ENCODE results near the gene ADPGK.

DNA sequence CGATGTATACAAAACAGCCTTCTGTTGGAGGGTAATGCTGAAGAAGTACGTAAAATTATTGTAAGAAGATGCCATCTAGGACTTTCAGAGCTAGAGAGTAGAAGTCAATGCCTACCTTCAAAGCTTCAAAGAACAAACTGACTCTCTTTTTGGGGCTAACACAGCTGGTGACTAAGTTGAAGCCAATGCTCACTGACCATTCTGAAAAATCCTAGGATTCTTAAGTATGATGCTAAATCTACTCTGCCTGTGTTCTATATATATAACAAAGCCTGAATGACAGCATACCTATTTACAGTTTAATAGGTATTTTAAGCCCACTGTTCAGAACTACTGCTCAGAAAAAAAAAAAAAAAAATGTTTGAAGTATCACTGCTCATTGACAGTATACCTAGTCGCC is 18.9 kb downstream of the ADPGK start:
- TF ChIP-seq EP300 (IDR thresholded peaks at IDR 0.05): no peak
- TF ChIP-seq, protein P1, sequence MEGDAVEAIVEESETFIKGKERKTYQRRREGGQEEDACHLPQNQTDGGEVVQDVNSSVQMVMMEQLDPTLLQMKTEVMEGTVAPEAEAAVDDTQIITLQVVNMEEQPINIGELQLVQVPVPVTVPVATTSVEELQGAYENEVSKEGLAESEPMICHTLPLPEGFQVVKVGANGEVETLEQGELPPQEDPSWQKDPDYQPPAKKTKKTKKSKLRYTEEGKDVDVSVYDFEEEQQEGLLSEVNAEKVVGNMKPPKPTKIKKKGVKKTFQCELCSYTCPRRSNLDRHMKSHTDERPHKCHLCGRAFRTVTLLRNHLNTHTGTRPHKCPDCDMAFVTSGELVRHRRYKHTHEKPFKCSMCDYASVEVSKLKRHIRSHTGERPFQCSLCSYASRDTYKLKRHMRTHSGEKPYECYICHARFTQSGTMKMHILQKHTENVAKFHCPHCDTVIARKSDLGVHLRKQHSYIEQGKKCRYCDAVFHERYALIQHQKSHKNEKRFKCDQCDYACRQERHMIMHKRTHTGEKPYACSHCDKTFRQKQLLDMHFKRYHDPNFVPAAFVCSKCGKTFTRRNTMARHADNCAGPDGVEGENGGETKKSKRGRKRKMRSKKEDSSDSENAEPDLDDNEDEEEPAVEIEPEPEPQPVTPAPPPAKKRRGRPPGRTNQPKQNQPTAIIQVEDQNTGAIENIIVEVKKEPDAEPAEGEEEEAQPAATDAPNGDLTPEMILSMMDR (IDR thresholded peaks at IDR 0.05): no peak
- no peak for TF ChIP-seq POLR2A (IDR thresholded peaks at IDR 0.05)
- no peak for TF ChIP-seq POLR2AphosphoS5 (IDR thresholded peaks at IDR 0.05)
